HPDE6-E6E7 (cell line): ENCODE results near the gene AP3S1.
"Not testable (repeated sequence)": the region's sequence is repeated elsewhere in the genome, so short reads cannot be mapped to it uniquely, and the experiment has no call there.

ENCODE experiments used
- DNase-seq: peaks from one replicate; pipeline ENCODE4 v3.0.0; 2011; ENCODE audit warnings: missing footprints; ENCODE audit errors: extremely low spot score

Gene AP3S1

GRCh38 chr5:115873392-115873791 is 31.7 kb downstream of the AP3S1 start:
- DNase-seq, result no peak

DNA sequence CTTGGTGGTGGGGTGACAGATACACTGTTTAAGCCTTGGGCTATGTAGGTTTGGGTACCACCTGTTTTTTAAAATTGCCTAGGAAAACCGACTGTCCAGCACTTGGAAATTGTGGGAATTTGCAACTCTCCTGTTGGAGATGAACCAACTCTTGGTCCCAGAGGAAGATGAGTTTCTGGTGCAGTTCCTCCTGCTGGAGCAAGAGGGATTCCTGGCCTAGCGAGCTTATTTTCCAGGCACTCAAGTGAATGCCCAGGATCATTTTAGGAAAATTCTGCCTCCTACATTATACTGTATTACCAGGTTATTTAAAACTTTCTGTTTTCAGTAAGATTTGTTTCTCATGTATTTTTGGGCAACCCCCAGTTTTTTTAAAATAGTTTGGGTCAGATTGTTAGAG is 33.7 kb downstream of the AP3S1 start:
- DNase-seq, result no peak

DNA sequence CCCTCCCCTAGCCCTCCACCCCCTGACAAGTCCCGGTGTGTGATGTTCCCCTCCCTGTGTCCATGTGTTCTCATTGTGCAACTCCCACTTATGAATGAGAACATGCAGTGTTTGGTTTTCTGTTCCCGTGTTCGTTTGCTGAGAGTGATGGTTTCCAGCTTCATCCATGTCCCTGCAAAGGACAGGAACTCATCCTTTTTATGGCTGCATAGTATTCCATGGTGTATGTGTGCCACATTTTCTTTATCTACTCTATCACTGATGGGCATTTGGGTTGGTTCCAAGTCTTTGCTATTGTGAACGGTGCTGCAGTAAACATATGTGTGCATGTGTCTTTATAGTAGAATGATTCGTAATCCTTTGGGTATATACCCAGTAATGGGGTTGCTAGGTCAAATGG is 35.6 kb downstream of the AP3S1 start:
- DNase-seq, result not testable (repeated sequence)

GRCh38 chr5:115882434-115882833 is 40.7 kb downstream of the AP3S1 start:
- not testable (repeated sequence) for DNase-seq

GRCh38 chr5:115884704-115885103 is 43.0 kb downstream of the AP3S1 start:
- no peak for DNase-seq

- DNase-seq, result not testable (repeated sequence)
Observed at GRCh38 chr5:115885208-115885607, 43.5 kb downstream of the AP3S1 start.

GRCh38 chr5:115888027-115888426 is 46.3 kb downstream of the AP3S1 start:
- DNase-seq, result no peak

DNA sequence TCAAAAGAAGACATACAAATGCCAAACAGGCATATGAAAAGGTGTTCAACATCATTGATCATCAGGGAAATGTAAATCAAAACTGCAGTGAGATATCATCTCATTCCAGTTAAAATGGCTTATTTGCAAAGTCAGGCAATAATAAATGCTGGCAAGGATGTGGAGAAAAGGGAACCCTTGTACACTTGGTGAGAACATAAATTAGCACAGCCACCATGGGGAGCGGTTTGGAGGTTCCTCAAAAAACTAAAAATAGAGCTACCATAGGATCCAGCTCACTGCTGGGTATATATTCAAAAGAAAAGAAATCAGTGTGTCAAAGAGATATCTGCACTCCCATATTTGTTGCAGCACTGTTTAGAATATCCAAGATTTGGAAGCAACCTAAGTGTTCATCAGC is 50.3 kb downstream of the AP3S1 start:
- DNase-seq, result no peak

GRCh38 chr5:115894342-115894741 is 52.6 kb downstream of the AP3S1 start:
- no peak for DNase-seq

- no peak for DNase-seq
Observed at GRCh38 chr5:115895821-115896220, 54.1 kb downstream of the AP3S1 start.

DNA sequence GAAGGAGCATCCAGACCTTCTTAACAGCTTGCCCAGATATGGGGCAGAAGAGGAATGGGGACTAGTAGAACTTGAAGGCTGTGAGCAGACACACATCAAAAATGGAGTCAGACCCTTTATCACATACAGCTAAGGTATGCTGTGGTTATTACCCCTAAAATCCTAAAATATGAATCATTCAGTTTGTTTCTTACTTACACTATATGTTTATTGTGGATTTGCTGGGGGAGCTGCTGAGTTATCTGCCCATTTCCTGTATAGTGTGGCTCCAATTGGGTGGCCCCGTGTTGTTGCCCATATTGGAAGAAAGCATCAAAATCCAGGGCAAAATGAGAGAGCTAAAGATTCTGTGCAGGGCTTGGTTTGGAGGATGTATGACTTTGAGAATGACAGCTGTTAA is 56.9 kb downstream of the AP3S1 start:
- no peak for DNase-seq

DNA sequence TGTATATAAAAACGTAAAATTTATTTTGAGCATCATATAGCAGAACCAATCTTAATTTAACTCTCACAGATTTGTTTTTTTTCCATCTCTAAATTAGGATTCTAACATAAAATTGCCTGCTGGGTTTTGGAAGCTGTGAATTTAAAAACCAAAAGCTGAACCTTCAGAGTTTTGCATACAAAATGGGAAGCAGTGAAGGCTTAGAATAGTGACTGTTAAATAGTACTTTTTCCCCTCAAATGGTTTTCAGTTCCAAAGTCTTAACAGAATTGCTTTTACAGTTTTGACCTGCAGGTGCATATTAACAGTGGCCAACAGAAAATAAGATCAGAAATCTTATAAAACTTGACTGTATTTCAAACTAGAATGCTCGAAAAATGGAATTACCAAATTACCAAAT is 65.4 kb downstream of the AP3S1 start:
- no peak for DNase-seq

- DNase-seq, result not testable (repeated sequence)
Observed at GRCh38 chr5:115913623-115914400, 72.1 kb downstream of the AP3S1 start.

- no peak for DNase-seq
Observed at GRCh38 chr5:115920171-115920725, 78.5 kb downstream of the AP3S1 start.

DNA sequence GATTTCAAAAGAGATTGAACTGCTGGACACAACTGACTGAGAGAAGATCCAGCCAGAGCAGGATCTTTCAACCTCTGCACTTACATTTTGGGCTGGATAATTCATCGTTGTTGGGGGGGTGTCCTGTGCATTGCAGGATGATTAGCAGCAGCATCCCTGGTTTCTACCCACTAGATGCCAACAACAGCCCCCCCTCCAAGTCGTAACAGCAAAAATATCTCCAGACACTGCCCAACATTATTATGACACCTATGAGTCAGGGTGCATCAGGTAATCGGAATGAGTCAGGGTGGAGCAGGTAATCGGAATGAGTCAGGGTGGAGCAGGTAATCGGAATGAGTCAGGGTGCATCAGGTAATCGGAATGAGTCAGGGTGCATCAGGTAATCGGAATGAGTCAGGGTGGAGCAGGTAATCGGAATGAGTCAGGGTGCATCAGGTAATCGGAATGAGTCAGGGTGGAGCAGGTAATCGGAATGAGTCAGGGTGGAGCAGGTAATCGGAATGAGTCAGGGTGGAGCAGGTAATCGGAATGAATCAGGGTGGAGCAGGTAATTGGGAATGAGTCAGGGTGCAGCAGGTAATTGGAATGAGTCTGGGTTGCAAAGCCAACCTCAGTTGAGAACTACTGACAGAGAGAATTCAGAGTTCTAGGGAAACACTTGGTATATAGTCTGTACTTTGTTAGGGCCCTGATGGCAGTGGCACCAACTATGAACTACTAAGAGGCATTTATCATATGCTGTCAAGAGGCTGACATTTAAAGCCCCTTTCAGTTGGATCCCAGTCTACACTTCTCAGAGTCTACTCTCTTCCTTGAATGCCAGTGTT is 87.1 kb downstream of the AP3S1 start:
- DNase-seq, result peak; percentile 28

DNA sequence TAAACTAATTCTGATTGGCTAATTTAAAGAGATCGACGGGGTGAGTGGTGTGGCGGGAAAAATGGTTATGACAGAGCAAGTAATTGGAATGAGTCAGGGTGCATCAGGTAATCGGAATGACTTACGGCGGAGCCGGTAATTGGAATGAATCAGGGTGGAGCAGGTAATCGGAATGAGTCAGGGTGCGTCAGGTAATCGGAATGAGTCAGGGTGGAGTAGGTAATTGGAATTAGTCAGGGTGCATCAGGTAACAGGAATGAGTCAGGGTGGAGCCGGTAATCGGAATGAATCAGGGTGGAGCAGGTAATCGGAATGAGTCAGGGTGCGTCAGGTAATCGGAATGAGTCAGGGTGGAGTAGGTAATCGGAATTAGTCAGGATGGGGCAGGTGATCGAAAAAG is 88.4 kb downstream of the AP3S1 start:
- DNase-seq, result not testable (repeated sequence)

- DNase-seq, result no peak
Observed at GRCh38 chr5:115930630-115931337, 89.0 kb downstream of the AP3S1 start.

DNA sequence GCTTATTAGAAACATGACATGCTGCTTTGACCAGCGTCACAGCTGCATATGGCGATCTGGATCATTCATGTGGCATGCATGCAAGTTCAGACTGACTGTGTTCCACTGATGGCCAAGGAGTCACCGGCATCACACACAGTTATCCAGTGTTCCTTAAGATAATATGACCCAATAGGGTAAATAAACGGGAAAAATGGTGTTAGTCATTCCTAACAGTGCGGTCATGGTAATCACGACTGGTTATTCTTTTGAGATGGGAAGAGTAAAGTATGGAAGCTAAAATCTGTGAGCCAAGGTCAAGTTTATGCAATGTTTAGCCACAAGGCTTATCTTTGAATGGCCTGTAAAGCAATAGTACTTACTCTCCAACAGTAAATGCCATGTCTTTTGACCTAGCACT is 91.3 kb downstream of the AP3S1 start:
- no peak for DNase-seq

DNA sequence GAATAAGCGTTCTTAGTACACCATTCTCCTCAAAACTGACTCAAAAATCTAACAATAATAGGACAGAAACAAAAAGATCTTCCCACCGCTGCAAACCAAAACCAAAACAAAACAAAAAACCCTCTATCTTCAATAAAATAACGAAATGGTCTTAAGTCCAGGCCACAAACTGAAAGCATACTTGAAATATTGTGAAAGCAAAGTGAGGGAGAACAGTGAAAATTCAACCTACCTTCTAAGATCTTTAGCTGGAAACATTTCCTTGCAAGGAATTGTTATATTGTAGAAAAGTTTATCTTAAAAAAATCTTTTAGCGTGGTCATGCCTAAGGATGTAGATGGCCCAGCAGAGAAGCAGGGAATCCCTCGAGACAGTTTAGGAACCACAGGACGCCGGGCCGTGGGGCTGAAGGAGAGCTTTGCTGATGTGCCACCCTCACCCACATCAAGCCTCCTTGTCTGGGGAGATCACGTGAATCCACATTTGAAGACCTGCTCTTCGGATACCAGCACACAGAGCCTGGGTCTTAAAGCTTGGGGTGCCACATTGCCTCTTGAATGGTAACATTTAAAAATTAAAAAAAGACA is 92.7 kb downstream of the AP3S1 start:
- DNase-seq, result no peak

- no peak for DNase-seq
Observed at GRCh38 chr5:115936031-115936430, 94.3 kb downstream of the AP3S1 start.

DNA sequence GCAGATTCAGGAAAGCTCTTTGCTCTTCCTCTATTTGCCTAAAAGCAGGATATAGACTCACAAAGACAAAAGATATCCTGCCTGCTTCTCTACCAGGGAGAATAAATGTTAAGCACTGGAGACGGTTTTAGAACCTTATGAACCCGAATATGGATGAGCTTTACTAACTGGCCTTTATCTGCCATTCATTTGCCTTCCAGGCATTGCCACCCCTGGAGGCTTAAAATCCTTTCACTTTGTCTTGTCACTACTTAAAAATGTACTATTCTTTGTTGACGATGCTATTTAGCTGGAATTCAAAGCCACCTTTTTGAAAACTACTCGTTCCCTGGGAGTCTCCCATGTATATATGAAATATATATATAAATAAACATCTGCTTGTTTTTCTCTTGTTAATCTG is 97.3 kb downstream of the AP3S1 start:
- no peak for DNase-seq
